Body of pancreas (tissue), 4 donors: ENCODE measurements around the gene CNGB1.

Source experiments
- CTCF ChIP-seq, 7 experiments: fragments of 450-650 bp in 4 of 7; fragments of 200-600 bp in 3 of 7; sonication (generic) in 3 of 7; IDR thresholded peaks; one replicate each; pipeline ENCODE4 v1.5.1; 2016 to 2019; ENCODE audit warnings: antibody characterized with exemption in 7 of 7
- POLR2A ChIP-seq, 3 donors: fragments of 450-650 bp; IDR thresholded peaks; one replicate each; pipeline ENCODE4 v1.6.1; 2016; ENCODE audit warnings: antibody characterized with exemption in 3 of 3, mild to moderate bottlenecking in 2 of 3

- TF ChIP-seq CTCF (IDR thresholded peaks at IDR 0.05) (peak; percentile 79 to 90 (median 87)), POLR2A (IDR thresholded peaks at IDR 0.05) (no peak)
Measured at GRCh38 chr16:57899771-57900661, 70.9 kb downstream of the CNGB1 start.
